GM18867 (cell line): Measurements from ENCODE around the gene RHBDF1.
A peak's percentile ranks its signal among the peaks of the same experiment; 100 is the strongest.
"Not testable (repeated sequence)": the region's sequence is repeated elsewhere in the genome, so short reads cannot be mapped to it uniquely, and the experiment has no call there.

ENCODE experiments used
- ATAC-seq: cut with Tn5 transposase; IDR thresholded peaks from one replicate; pipeline ENCODE4 v1.9.1; 2021; ENCODE audit warnings: mild to moderate bottlenecking, moderate library complexity; ENCODE audit not compliant: unreplicated experiment

Gene RHBDF1

DNA sequence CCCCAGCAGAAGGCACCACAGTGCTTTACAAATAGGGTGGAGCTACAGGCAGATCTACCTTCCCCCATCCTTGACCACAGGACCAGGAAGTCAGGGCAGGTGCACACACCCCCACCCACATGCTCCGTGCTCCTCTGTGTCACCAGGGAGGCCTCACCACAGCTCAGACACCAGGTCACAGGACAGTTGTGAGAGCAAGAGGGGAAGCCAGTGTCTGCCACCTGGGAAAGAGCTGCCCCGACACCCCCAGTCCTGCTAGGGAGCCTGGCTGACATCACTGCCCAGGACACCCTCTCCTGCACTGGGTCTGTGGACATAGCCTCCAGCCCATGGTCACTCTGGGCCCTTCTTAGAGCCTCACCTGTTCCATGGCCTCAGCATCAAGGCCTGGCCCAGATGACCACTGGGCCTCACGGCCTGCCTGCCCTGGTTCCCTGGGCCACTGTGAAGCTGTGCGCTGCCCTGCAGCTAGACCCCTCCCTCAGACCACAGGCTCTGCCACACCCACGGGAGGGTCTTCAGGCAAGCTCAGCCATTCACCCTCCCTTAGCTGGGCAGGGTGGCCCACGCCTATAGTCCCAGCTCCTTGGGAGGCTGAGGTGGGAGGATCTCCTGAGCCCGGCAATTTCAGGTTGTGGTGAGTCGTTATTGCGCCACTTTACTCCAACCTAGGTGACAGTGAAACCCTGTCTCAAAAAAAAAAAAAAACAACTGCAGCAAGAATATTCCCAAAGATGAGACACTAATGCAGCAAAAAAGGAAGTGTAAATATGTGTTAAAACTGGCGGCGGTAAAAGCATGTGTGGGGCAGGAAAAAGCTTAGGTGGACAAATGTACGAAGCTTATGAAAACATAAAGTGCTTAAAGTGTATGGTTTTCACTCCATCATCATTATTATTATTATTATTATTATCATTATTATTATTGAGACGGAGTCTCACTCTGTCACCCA is 33.2 kb downstream of the RHBDF1 start:
- ATAC-seq, result peak; percentile 78

DNA sequence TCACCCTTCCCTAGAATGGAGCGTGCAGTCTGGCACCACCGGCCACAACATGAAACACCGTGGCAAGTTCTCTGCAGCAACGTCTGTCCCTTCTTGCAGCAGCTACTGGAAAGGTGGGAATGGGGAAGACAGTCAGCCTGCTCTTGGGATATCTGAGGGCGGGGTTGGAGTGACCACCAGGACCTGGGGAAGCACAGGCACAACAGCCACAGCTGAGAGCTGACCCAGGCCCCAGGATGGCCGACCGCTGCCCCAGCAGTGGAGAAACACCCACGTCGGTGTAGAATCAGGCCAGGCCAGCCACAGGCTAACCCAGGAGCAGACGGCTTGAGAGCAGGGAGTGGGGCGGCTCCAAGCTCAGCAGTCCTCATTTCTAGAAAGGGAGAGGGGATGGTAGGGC is 34.2 kb downstream of the RHBDF1 start:
- ATAC-seq, result not testable (repeated sequence)

DNA sequence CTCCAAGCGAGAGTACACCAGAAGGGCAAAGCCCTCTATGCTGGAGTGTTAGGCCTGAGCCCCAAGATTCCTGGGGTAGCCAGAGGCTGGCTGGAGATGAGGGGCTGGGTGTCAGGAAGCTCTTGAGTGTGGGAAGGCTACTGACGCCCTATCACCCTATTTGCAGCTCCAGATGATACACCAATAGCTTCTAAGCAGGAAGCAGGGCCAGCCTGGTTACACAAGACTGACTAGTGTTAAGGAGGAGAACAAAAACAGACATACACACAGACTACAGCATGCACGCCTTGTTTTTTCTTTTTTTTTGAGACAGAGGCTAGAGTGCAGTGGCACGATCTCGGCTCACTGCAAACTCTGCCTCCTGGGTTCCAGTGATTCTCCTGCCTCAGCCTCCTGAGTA is 34.9 kb downstream of the RHBDF1 start:
- no peak for ATAC-seq

DNA sequence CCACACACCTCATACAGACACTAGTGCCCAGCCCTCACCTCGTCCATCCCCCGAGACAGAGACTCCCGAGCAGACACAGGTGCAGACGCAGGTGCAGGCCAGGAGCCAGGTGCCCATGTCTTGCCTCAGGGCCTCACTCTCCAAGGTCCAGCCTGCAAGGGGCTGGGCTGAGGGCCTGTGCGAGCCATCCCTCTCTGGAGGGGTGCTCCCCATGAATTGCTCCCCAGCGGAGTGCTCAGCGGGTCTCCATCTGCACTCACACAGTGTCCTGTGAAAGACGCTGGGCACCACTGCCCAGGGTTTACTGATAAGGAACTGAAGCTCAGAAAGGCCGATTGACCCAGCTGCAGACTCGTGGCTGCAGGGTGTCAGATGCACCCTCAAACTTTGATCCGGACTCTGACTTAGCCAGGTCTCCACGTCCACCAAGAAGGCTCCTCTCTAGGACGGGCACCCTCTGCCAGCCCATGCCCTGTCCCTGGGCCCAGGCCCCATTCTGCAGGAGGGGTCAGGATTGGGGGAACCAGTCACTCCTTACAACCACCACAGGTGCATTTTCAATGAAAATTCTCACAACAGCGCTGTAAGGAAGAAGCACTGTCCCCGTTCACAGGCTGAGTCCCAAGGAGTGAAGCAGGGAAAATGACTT is 36.0 kb downstream of the RHBDF1 start:
- no peak for ATAC-seq

DNA sequence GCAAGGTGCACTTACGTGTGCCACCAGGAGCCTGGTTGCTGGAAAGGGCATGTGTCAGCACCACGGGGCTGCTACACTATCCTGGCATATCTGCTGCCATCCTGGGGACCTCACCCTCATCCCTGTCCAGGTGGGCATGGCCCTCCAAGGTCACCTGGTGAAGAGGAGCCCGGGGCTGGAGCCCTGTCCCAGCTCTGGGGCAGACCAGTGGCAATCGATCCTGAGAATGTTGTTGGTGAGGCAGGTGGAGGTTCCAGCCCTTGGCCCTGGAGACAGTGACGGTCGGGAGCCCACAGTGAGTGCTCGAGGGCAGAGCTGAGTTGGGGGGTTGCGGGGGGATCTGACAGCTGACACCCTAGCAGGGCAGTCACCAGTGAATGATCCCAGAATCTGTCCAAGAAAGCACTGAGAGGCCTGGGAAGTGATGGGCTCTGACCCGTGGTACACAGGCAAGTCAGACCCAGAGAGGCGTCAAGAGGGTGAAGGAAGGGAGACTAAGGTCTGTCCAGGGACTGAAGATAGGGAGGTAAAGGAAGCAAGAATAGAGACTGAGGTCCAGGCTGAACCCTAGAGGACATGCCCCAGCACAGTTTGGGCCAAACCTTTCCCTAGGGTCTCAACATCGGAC is 36.6 kb downstream of the RHBDF1 start:
- no peak for ATAC-seq

DNA sequence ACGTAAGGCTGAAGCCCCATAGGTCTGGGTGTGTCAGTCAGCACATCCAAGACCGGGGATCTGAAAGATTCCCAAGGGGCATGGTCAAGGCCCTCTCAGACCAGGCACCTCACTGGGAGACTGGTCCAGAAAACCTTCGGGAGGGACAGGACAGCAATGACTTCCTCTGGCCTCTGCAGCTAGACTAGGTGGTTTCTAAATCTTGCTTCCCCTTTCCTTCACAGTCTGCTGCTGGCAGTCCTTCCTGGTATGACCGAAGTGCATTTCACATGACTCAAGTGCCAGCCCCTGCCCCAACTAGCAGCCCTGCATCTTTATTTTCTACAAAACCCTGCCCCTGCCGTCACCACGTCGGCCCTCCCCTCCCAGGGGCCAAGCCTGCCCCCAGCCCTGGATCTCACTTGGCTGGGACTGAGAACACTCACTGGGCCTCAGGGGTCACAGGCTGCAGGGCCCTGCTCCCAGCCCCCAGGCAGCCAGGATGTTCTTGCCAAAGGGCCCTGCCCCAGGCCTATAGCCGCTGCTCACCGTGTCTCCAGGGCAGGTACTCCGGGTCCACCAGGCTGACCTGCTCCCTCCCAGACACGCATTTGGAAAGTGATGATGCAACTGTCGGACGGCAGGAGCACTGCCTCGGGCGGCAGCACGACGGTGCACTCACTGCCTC is 37.3 kb downstream of the RHBDF1 start:
- no peak for ATAC-seq

DNA sequence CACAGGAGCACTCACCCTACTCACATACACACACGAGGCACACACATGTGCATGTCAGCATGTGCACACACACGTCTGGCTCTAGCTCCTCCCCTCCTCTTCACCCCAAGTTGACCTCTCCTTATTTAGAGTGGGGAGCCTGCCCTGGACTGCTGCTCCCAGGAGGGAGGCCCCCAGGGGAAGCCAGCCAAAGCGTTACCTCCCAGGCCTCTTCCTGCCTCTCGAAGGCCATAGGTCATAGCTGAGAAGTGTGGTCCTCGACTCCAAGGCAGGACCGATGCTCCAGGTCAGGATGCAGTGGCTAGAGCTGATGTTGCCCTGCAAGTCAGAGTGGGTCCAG is 37.8 kb downstream of the RHBDF1 start:
- no peak for ATAC-seq

DNA sequence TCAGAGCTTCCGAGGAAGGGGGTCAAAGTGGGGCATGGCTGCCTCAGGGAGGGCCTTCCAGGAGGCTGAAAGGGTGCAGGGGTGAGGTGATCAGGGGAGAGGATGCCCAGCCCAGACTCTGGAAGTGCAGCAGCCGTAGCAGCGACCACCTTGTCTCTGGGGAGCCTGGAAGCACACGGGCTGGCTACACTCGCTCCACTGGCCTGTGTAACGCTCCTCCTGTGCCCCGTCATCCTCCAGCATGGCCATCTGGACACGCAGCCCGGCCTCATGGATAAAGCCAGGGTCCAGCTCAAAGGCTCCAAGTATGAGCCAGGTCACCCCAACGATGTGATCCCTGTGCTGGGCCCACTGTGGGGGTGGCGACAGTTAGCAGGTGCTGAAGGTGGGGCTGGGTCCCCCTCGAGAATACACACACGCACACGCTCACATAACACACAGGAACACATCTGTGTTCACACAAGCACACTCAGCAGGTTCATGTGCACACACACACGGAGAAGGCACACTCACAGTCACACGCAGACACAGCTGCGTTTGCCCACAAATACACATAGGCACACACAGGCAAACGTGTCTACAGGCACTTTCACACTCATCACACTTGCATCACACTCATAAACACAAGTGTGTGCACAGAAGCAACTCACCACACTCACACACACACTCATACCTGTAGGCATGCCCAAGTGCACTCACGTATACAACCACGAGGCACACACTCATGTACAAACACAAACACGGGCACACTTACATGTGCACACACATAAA is 38.4 kb downstream of the RHBDF1 start:
- ATAC-seq, result no peak

DNA sequence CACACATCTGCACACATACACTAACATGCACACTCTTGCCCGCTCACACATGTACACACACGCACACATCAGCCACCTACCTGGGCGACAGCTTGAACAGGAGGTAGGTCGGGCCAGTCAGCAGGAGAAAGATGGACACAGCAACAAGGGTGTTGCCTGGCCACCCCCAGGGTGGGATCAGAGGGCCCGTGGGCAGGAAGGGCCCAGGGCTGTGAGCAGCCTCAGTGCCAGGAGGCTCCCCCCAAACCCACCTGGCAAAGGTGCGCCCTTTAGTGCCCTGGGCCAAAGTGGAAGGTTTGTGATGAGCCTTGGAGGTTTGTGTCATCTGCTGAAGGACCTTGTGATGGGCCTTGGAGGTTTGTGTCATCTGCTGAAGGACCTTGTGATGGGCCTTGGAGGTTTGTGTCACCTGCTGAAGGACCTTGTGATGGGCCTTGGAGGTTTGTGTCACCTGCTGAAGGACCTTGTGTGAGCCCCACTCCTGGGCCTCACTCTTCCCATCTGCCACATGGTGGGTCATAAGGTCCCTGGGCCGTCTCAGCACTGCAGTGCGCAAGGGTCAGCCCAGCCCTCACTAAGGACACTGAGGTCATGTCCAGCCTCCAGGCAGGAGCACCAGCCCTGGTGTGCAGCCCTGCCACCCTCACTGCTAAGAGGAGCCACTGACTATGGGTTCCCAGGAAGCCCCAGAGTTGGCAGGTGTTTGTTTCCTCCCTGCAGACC is 39.1 kb downstream of the RHBDF1 start:
- not testable (repeated sequence) for ATAC-seq

DNA sequence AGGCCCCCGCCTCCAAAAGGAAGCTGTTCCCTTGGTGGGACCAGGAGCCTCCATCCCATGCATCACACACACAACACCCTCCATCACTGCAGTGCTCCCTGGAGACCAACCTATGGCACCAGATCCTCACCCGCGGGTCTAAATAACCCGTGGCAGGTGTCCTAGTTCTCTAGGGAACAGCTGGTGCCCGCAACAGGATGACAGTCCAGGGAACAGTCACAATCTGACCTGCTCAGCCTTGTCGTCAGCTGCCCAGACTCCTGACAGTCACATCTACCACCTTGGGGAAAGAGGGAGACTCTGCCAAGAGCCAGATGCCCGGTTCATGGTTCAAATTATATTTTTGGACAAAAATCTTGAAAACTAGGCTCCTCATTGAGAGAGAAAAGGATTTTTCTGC is 41.8 kb downstream of the RHBDF1 start:
- ATAC-seq, result not testable (repeated sequence)

DNA sequence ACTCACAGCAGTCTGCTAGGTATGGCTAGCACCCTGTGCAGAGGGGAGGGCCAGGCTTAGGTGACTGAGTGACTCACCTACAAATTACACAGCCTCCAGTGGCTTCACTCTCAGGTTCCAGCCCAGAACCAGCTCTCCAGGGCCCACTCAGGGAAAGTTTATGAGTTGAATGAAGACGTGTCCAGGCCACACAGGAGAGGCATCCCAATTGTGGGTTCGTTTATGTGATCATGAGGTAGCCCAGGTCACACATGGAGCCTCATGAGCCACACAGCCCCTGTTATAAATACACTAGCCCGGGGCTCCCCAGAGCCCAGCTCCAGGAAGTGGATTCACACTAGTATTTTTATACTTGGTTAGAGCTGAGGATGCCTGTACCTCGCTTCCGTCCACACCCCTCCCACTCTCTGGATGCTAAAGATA is 46.5 kb downstream of the RHBDF1 start:
- peak; percentile 60 for ATAC-seq

DNA sequence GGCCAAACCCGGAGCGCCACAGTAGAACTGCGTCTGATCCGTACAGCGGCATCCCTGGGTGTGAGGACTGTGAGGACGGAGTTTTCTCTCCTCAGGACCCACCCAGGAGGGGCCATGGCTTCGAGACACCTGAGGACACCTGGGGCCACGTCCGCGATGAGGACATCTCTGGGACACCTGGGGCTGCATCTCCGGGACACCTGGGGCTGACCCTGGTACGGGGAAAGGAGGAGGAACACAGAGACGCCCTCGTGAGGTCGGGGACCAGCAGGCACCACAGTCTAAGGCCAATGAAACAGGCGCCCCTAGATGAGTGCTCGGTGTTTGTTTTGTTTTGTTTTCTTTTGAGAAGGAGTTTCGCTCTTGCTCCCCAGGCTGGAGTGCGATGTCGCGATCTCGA is 48.3 kb downstream of the RHBDF1 start:
- ATAC-seq, result not testable (repeated sequence)

DNA sequence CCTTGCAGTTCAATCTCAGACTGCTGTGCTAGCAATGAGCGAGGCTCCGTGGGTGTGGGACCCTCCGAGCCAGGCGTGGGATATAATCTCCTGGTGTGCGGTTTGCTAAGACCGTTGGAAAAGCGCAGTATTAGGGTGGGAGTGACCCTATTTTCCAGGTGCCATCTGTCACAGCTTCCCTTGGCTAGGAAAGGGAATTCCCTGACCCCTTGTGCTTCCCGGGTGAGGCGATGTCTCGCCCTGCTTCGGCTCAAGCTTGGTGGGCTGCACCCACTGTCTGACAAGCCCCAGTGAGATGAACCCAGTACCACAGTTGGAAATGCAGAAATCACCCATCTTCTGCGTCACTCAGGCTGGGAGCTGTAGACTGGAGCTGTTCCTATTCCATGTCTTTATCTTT is 51.5 kb downstream of the RHBDF1 start:
- not testable (repeated sequence) for ATAC-seq

DNA sequence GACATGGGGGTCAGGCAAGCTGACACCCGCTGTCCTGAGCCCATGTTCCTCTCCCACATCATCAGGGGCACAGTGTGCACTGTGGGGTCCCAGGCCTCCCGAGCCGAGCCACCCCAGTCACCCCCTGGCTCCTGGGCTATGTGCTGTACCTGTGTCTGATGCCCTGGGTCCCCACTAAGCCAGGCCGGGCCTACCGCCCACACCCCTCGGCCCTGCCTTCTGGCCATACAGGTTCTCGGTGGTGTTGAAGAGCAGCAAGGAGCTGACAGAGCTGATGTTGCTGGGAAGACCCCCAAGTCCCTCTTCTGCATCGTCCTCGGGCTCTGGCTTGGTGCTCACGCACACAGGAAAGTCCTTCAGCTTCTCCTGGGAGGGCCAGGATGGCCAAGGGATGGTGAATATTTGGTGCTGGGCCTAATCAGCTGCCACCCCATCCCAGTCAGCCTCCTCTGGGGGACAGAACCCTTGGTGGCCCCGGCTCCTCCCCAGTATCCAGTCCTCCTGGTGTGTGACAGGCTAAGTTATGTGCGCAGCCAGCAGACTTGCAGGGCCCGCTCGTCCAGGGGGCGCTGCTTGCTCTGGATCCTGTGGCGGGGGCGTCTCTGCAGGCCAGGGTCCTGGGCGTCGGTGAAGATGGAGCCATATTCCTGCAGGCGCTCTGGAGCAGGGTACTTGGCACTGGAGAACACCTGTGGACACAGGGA is 55.2 kb downstream of the RHBDF1 start:
- not testable (repeated sequence) for ATAC-seq

DNA sequence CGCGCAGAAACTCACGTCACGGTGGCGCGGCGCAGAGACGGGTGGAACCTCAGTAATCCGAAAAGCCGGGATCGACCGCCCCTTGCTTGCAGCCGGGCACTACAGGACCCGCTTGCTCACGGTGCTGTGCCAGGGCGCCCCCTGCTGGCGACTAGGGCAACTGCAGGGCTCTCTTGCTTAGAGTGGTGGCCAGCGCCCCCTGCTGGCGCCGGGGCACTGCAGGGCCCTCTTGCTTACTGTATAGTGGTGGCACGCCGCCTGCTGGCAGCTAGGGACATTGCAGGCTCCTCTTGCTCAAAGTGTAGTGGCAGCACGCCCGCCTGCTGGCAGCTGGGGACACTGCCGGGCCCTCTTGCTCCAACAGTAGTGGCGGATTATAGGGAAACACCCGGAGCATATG is 61.7 kb downstream of the RHBDF1 start:
- ATAC-seq, result not testable (repeated sequence)

DNA sequence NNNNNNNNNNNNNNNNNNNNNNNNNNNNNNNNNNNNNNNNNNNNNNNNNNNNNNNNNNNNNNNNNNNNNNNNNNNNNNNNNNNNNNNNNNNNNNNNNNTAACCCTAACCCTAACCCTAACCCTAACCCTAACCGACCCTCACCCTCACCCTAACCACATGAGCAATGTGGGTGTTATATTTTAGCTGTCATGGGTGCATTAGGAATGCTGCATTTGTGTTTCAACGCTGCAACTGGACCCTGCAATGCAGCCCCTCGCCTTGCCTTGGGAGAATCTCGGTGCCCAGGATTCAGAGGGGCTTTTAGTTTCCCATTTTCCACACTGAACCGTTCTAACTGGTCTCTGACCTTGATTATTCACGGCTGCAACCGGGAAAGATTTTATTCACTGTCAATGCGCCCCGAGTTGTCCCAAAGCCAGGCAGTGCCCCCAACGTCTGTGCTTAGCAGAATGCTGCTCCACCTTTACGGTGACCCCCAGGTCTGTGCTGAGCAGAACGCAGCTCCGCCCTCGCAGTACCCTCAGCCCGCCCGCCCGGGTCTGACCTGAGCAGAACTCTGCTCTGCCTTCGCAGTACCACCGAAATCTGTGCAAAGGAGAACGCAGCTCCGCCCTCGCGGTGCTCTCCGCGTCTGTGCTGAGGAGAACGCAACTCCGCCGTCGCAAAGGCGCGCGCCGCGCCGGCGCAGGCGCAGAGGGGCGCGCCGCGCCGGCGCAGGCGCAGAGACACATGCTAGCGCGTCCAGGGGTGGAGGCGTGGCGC is 62.3 kb downstream of the RHBDF1 start:
- no peak for ATAC-seq
